Activated T-cell treated with anti-CD3 and anti-CD28 coated beads, Interleukin-2, amount 50 U/mL, for 48 hours (primary cell): Measurements from ENCODE around the gene PARP1.

Source experiments
- DNase-seq, 2 experiments: peaks; one replicate each; pipeline ENCODE4 v3.0.0-alpha.2; 2020

Gene PARP1

DNA sequence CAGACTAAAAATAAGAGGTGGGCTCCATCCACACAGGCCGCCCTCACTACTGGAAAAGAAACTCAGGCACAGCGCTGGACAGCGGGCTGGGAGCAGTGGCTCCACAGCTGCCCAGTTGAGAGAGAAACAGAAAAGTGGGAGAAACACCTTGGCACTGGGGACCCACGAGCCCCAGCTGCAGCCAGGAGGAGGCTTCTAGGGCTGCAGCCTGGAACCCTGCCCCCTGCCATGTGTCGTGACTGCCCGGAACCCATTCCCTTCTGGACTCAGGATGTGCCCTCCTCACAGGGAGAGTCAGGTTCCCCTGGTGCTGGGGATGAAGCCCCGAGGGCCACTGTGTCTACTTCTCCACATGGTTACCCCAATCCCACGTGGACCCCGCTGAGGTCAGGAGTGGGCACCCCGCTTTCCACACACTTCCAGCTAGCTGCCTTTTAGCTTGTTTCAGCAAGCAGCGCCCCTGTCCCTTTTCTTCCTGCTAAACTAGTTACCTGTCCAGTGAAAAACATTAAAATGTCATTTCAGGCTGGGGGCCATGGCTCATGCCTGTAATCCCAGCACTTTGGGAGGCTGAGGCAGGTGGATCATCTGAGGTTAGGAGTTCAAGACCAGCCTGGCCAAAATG lies 35.9 kb downstream of the PARP1 start:
- no peak for DNase-seq

DNA sequence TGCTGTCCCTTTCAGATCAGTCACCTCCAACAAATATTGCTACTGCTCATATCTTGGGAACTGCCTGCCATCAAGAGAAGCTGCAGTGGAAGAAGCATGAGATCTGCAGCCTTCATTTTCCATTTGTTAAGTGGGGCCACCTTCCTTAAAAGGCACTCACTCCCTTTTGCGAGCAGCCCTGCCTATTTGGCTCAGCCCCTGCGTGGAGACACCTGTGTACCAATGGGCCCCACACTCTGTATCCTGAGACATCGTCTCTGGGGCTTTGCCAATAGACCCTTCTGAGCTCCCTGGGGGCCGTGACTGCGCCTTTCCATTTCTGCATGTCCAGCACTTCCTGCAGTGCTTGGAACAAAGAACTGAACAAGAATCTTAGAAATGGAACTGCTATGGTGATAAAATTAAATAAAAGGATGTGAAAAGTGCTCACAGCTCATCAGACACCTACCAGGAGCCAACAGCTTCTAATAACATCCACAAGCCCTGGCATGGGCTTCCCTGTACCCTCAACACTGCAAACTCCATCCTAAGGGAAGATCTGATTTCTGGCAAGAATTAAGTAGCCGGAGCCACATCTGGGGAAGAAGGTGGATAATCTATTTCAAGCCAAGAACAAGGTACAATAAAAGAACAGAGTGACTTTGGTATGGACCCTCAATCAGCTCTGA lies 36.7 kb downstream of the PARP1 start:
- no peak for DNase-seq

DNA sequence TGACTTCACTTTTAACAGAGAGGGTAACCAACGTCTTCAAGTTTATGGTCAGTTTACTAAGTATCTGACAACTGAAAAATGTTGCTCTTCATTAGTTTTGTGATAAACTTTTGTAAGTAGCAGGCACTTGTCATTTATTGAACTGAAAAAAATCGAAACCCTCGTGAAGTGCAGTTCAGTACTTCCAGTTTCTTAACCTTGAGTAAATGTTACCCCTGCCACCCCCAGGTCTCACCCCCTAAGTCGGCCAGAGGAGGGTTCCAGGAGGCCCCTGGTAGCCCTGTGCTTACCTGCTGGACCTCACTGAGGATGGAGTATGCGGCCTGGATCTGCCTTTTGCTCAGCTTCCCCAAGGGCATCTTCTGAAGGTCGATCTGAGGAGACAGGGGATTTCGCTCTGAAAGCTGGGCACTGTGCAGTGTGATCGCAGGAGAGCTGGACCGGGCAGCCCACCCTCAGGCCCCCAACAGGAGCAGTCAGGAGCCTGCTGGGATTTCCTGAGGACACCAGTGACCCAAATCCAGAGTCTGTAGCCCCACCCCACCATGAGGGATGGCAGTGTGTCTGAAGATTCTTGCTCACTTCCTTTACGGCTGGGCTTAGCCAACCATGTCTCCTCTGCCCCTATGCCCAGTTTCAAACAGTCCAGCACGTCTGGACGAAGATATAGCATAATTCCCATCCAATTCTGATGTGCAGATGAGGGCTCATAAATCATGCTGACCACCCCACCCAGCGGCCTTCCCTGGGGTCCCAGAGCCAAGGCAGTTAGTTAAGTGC lies 37.6 kb downstream of the PARP1 start:
- no peak for DNase-seq

DNA sequence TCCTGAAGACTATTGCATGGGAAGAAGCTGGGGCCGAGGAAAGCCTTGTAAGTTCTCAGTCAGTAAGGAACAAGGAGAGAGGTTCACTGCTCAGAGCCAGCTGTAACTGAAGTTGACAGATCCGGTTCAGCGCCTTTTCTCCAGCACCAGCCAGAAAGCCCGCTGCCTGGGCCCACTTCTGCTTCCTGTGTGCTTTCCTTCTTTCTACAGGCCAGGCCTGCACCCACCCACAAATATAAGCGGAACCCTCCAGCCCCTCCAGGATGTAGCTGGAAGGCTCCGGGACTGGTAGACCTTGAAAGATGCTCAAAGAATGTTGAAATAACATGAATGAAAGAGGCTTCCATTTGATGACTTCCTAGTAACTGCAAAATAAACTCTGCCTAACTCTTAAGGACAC lies 38.8 kb downstream of the PARP1 start:
- DNase-seq, result no peak

DNA sequence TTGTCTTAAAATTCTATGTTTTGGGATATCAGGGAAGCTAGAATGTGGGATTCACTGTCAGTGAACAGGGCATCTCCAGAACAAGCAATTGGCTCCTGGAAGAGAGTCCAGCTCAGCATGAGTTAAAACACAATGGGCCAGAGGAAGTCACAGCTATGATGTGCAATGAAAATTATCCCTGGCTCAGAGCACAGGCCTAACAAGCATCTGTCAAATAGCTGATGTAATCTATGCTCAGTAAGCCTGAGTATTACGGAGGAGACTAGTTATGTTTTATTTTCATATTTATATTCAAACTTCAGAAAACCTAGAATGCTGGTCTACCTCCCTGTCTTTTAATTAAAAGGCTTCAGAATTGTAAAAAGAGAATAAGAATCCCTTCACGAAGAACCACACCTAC lies 41.6 kb downstream of the PARP1 start:
- no peak for DNase-seq

DNA sequence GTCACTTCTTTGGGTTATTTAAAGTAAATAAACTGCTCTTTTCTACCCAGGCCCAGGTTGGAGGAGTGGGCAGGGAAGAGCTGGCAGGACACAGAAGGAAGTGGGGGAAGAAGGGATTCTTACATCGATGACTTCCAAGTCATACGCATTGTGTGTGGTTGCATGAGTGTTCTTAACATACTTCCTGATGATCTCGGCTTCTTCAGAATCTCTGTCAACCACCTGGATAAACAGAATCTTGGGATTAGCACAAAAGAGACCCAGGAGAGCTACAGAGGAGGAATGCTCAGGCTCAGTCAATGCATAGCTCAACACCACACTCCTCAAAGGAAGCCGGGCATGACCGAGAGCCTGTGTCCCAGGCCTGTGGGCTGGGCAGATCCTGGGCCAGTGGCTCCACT lies 42.1 kb downstream of the PARP1 start:
- no peak for DNase-seq

DNA sequence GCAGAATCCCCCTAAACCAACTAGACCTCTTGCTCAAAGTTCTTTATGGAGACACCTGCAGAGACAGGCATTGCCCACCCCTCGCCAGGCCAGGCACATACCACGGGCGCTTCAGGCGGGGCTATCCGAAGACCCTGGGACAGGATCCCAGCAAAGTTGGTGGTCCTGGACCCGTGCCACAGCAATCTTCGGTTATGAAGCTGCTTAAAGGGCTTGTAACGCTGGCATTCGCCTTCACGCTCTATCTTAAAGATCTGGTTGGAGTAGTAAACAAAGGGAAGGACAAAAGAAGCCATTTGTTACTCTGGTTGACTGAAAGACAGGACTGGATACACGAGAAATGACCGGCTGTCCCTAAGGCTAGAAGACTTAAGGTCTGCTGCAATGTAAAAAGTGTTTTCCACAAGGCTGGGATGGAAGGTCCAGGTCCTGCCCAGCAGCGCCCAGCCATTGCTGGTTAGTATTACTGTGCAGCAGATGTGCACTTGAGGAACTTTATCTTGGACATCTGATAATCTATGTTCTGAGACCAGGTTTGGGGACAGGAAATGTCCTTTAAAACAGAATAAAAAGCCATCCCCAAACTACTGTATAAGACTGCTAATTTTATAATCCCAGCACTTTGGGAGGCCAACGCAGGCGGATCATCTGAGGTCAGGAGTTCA lies 42.9 kb downstream of the PARP1 start:
- no peak for DNase-seq

DNA sequence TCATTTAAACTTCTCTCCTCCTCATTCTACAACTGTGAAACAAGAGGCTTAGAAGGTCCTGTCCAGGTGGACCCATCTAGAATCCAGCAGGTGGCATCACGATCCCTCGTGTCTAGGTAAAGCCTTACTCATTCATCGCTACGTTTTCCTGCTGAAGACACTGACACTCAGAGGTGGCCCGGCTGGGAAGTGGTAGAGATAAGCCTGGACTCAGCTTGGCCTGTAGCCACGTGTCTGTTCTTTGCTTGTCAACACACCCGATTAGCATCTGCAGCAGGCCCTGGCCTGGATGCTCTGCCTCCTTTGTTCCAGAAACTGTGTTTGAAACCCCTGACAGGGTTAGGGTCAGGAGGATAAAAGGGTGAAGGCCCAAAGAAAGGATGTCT lies 43.4 kb downstream of the PARP1 start:
- DNase-seq, result no peak

DNA sequence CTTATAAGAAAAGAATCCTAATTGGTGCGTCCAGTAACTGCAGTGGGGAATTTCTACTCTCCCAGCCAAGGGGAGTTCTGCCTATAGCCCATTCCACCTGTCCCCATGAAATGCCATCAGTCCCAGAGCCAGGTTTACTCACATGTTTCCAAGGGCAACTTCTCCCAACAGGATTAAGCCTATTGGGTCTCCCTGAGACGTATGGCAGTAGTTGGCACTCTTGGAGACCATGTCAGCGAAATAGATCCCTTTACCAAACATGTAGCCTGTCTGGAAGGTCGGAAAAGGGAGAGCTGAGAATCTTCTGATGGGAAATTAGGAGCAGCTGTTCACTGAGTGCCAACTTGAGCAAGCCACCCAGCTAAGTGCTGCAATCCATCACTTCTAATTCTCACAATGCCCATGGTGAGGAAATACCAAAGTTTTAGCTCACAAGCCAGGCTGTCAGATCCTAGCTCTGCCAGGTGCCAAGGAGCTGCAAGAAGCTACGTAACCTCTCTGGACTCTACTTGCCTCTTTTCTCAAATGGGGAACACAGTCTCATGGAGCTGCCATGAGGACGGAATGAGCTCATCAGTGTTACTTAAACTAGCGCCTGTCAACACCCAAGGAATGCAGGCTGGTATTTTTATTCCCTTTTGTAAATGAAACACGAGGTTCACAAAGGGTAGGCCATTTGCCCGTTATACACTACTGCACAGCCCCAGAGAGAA lies 43.9 kb downstream of the PARP1 start:
- no peak for DNase-seq

DNA sequence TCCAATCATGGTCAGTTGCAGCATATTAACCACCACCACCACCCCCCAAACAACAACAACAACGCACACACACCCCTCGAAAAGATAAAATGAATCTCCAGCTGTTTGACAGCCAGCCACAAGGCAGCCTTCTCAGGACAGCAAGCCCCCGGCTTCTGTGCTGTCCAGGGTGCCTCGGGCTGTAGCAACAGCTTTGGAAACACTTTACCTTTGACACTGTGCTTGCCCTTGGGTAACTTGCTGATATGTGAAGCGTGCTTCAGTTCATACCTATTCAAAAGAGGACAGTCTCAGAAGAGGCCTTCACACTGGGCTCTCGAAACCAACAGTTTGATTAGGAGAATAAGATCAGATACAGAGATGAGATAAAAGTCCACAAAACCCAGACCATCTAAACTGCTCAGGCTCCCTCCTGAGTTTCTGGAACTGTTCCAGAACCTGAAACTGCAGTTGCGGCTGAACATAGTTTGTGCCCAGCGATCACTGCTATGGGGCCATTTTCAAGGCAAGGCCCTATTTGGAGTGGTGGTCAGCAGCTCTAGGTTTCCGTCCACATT lies 44.9 kb downstream of the PARP1 start:
- DNase-seq, result no peak

DNA sequence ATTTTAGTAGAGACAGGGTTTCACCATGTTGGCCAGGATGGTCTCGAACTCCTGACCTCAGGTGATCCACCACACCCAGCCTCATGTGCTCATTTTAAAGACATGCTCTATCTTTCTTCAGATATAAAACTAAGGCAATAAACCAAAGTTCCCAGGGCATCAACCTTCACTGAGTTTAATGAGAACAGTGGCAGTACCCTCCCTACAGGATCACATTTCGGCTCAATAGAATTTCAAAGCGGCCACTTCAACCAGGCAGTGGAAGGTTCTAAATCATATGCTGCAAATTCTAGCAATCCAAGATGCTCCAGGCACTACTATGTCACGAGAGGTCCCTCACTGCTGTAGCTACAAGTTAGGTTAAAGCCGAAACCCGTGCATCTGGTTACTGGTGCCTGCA lies 45.5 kb downstream of the PARP1 start:
- DNase-seq, result no peak

DNA sequence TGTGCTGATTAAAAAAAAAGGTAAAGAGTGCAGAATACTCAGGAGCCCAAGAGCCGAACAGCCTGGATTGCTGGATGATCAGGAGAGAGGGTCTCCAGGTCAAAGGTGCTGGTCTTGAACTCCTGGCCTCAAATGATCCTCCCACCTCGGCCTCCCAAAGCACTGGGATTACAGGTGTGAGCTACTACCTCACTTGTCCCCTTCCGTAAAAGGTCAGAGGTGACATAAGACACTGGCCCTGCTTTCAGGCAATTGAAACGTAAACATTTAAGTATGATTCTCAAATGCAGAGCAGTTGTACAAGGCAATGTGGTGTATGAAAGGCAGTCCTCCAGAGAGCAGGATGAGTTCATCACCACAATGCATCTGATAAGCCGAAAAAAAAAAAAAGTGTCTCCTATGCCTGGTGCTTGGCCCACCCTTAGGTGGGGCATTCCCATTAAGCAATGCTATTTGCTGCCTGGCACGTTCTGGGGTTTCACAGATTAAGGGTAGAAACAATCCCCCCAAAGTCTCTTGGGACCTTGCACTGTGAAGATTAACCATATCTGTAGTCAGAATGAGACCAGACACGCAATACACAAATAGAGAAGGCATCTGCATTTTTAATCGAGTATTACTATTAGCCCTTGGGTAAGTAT lies 47.7 kb downstream of the PARP1 start:
- no peak for DNase-seq

DNA sequence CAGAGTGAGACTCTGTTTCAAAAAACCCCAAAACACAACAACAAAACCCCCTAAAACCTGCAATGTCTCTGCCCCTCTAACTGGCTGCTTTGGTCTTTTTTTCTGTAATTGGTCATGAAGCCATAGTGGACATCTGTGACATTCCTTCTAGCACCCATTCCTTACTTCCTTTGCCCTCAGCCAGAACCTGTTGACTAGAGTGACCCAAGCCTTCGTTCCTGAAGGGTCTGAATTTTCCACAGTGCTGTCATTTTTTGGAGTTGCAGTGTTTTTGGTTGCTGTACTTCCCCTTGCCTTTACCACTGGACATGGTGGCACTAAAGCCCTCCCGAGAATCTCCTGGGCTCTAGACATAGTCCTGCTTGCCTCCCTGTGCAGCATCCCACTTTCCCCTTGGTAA lies 50.5 kb downstream of the PARP1 start:
- DNase-seq, result no peak

DNA sequence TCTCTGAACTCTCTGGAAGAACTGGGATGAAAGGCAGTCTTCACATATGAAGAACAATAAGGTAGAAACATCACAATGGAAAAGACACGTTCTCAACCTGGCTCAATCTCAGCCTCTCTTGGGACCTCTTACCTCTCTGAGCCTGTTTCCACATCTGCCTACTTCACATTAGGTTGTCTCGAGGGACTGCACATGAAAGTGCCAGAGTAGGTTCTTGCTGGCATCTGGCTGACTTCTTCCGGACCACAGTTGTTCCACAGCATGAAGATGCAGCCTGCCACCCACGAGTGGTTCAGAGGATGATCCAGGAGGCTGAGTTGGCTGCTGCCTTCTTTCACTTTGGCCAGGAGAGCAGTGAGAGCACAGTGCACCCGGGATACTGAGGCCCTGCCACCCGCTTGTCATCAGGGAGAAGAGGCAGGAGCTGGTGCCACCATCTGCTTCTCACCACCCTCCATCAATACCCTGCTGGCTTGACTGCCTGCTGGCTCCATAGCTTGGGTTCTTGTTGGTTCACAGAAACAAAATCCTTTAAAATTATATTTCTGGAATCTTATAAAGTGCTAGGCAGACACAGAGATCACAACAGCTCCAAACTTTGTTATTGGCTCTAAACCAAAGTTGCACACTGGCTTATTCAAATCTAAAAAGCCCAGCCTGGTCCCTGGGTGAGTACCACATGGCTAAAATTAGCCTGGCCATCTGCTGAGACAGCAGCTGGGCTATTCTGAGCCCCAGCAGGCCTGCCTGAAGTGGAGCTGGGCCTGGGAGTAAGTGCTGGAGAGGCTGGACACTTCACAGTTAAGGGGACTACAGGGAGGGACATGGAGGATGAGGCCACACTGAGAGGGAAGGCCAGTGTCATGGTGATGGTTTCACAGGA lies 52.0 kb downstream of the PARP1 start:
- DNase-seq, result no peak

DNA sequence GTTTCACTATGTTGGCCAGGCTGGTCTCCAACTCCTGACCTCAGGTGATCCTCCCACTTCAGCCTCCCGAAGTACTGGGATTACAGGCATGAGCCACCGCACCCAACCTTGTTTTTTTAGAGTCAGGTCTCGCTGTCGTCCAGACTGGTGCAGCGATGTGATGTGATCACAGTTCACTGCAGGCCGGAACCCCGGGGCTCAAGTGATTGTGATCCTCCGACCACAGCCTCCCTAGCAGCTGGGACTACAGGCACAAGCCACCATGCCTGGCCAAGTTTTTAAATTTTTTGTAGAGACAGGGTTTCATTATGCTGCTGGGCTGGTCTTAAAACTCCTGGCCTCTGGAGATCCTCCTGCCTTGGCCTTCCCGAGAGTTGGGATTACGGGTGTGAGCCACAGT lies 52.9 kb downstream of the PARP1 start:
- DNase-seq, result no peak

DNA sequence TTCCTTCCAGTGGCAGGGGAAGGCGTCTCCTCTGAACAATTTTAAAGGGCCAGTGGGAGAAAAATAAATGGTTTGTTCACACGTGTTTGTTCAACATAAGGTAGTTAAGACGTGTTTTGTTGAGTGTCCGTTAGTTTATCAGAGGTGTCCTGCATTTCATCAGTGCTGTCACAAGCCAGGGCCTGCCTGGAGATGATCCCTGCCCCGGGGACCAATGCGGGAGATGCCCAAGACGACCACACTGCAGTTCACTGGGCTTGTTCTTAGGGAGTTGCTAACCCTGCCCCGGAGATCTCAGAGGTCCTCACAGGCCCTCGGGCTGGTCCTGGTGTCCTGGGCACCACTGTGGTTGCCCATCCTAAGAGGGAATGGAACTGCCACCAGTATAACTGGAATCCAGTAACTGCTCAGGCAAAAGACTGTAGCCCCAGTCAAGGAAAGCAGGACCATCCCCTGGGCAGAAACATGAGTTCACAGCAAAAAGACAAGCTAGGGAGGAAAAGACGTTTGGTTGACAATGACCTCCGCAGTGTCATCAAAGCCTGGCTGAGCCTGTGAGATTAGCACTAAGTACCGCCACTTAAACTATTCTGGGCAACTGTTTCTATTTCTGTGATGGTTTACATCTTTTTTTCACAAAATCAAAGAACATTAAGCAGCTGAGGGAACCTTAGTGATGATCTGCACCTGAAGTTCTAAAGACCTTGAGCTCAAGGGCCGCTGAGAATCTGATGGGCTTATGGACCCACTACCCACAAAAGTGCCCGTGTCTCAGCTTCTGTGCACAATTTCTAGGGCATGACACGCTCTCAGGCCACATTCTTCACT lies 54.0 kb downstream of the PARP1 start:
- DNase-seq, result no peak

DNA sequence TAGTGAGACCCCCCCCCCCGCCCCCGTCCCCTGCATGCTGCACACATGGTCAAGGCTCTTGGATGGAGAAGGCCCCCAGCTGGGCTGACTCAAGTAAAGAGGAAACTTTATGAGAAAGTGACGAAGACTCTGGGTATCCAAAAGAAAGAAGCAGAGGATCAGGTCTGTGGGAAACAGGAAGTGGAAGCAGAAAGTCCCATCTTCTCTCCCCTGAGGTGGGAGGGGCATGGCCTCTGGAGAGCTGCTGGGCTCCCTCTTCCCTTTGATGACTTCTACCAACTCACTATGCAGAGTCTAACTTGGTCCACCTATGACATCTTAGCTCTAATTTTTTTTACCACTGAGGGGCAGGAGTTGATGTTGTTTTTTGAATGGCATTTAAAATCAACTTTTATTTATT lies 56.2 kb downstream of the PARP1 start:
- no peak for DNase-seq

DNA sequence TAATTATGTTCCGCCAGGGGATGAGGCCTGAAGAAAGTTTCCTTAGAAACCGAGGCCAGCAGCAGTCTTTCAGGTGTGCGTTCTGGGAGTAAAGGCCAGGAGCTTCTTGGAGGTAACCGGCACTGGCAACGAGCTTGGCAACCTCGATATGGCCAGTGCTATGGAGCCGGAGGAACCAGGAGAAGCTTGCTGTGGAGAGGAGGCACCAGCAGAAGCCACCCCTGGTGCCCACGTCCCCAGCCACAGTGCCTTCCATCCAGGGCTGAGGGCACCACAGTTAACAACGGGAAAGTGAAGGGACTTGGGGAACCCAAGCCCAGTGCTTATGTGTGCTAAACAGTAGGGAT lies 57.4 kb downstream of the PARP1 start:
- no peak for DNase-seq

DNA sequence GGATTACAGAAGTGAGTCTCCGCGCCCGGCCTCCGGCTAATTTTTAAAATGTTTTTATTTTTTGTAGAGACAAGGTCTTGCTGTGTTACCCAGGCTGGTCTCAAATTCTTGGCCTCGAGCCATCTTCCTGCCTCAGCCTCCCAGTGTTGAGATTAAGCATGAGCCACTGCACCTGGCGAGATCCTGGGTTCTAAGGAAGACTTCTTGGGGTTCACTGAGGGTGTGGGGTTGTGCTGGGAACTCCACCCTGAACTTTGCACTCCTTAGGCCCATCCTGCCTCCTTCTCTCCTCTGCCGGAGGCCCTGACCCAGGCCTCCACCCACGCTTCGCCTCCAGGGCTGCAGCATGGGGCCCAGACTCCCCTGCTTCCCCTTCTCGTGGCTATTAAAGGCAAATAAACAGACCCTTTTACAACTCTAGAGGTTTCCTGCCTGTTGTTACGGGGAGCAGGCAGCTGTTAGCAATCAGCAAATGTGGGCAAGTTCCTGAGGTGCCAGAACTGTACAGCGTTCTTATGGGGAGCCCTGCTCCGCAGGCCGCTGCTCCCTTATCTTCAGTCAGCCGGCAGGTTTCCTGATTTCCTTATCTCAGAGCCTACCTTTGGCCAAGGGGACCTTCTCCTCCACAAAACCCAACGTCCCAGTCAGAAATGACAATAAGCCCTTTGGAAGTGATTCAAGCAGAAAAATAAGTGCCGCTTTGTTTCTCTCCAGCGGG lies 57.9 kb downstream of the PARP1 start:
- no peak for DNase-seq

DNA sequence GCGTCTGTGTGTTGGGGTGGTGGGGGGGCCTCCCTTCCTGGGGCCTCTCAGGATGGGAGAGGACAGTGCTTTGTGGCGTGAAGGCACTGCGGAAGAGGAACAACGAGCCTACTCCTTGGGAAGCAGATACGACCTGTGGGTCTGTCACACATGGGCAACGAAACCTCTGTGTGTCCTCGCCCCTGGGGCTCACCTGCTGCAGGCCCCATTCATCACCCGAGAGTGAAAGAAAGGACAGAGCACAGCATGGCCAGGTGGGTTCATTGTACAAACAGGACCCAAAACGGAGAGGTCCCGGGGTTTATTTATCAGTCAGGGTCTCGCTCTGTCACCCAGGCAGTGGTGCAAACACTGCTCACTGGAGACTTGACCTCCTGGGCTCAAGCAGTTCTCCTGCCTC lies 58.8 kb downstream of the PARP1 start:
- no peak for DNase-seq
